Ascending aorta (tissue), 2 donors: Measurements from ENCODE around the gene TNIP2. TPM values are rescaled to one million over a fixed set of nuclear protein-coding genes. Genes with fewer than 3 reads are reported as not detected.

ENCODE experiments used
- DNase-seq, 2 donors: peaks; one replicate each; pipeline ENCODE4 v3.0.0-alpha.2; 2019; ENCODE audit warnings: low spot score in 2 of 2
- H3K27ac ChIP-seq, 2 donors: fragments of 200-600 bp; sonication (generic); one replicate each; pipeline ENCODE4 v1.5.1; 2016 to 2017; ENCODE audit warnings: mild to moderate bottlenecking in 1 of 2
- H3K27me3 ChIP-seq: fragments of 200-600 bp; sonication (generic); one replicate; pipeline ENCODE4 v1.5.1; 2017
- H3K36me3 ChIP-seq, 2 donors: fragments of 200-600 bp; sonication (generic); one replicate each; pipeline ENCODE4 v1.5.1; 2016
- H3K4me1 ChIP-seq, 2 donors: fragments of 200-600 bp; sonication (generic); one replicate each; pipeline ENCODE4 v1.5.1; 2016 to 2017; ENCODE audit warnings: mild to moderate bottlenecking in 1 of 2
- H3K4me3 ChIP-seq, 2 donors: fragments of 200-600 bp; sonication (generic); one replicate each; pipeline ENCODE4 v1.5.1; 2016 to 2017; ENCODE audit warnings: mild to moderate bottlenecking in 1 of 2
- H3K9me3 ChIP-seq, 2 donors: fragments of 200-600 bp; sonication (generic); one replicate each; pipeline ENCODE4 v1.5.1; 2016
- intact Hi-C: fragments of 100-400 bp; cut with DNase I; formaldehyde crosslinking; loops from one replicate; pipeline ENCODE4 v1.15.1; 2023
- total RNA-seq: library from RNA; depleted of rRNA; stranded (reverse); fragments of >200 nt; gene quantifications from one replicate; pipeline ENCODE4 v1.1.0, GENCODE V29; 2016
- TF ChIP-seq, protein P1 (sequence below), 3 experiments: fragments of 200-600 bp in 2 of 3; fragments of 450-650 bp in 1 of 3; sonication (generic) in 2 of 3; IDR thresholded peaks; one replicate each; pipeline ENCODE4 v1.5.1; 2016 to 2019; ENCODE audit warnings: antibody characterized with exemption in 3 of 3, mild to moderate bottlenecking in 1 of 3, moderate library complexity in 1 of 3

Gene TNIP2
- total RNA-seq, 1 donor from 2014 or later, result 65.6 TPM

DNA sequence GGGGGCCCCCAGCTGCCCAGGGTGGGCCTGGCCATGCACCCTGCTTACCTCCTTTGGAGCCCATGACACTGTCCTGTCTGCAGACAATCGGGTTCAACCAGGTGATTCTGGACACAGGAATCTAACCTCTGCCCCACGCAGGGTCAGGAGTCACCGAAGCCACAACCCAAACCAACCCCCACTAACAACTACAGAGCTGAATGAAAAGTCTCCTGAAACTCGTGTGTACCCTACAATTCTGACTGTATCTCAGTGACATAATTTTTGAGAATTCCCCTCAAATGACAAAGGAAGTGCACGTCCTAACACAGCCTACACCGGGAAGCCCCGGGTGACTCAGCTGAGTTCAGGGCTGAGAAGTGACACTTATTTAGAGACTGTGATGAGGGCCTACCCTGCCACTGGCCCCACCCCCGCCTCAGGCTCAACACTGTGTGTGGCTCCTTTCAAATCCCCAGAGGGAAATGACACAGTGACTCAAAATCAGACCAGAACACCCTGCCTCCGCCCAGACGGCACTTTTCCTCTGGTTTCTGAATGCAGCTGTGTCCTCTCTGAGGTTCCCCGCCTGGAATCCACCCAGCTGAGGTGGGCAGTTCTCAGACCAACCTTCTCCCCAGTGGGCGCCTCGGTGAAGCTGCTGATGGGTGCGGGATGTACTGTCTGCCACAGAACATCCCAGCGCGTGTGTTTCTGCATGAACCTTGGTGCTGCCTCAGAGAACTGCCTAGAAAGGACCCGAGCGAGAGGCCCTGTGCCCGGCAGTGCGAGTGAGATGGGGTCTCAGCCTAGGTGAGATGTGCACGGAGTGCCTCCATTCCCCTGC is 9.9 kb downstream of the TNIP2 start:
- TF ChIP-seq, protein P1, sequence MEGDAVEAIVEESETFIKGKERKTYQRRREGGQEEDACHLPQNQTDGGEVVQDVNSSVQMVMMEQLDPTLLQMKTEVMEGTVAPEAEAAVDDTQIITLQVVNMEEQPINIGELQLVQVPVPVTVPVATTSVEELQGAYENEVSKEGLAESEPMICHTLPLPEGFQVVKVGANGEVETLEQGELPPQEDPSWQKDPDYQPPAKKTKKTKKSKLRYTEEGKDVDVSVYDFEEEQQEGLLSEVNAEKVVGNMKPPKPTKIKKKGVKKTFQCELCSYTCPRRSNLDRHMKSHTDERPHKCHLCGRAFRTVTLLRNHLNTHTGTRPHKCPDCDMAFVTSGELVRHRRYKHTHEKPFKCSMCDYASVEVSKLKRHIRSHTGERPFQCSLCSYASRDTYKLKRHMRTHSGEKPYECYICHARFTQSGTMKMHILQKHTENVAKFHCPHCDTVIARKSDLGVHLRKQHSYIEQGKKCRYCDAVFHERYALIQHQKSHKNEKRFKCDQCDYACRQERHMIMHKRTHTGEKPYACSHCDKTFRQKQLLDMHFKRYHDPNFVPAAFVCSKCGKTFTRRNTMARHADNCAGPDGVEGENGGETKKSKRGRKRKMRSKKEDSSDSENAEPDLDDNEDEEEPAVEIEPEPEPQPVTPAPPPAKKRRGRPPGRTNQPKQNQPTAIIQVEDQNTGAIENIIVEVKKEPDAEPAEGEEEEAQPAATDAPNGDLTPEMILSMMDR (IDR thresholded peaks at IDR 0.05), result no peak
- Histone ChIP-seq H3K36me3 (peaks cover 50 to 58% of the 10 kb centered on the region in 2 donors), H3K27me3 (no peaks in the 10 kb centered on the region), H3K9me3 (no peaks in the 10 kb centered on the region), H3K4me1 (no peaks in the 10 kb centered on the region), H3K27ac (peak overlapping the region; percentile 55 to 65), H3K4me3 (no peak overlapping the region)
- intact Hi-C loops, result no loop called here
- DNase-seq, result peak; percentile 58 to 81

DNA sequence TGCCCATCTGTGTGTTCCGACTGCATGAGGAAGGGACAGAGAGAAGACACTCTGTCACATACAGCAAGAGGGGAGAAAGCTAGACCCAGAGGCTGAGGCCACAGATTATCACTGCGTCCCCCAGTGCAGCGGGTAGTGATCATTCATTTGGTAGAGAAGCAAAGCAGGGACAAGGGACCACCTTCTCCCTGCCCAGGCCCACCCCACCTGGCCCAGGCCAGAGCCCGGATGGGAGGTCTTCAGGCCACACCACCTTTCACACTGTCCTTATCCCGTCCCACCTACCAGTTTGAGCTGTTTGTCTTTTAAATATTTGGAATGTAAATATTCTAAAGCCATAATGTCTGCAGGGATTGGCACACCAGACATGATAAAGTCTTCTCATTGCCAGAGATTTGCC is 10.6 kb downstream of the TNIP2 start:
- H3K27me3 ChIP-seq, result no peaks in the 10 kb centered on the region
- intact Hi-C loops, result no loop called here
- TF ChIP-seq, protein P1 (IDR thresholded peaks at IDR 0.05), result no peak
- H3K4me3 ChIP-seq, result no peak overlapping the region
- H3K4me1 ChIP-seq, result no peaks in the 10 kb centered on the region
- no peaks in the 10 kb centered on the region for H3K9me3 ChIP-seq
- no peak for DNase-seq
- H3K36me3 ChIP-seq, result peaks cover 50 to 58% of the 10 kb centered on the region in 2 donors
- peak overlapping the region; percentile 54 to 55 for H3K27ac ChIP-seq

DNA sequence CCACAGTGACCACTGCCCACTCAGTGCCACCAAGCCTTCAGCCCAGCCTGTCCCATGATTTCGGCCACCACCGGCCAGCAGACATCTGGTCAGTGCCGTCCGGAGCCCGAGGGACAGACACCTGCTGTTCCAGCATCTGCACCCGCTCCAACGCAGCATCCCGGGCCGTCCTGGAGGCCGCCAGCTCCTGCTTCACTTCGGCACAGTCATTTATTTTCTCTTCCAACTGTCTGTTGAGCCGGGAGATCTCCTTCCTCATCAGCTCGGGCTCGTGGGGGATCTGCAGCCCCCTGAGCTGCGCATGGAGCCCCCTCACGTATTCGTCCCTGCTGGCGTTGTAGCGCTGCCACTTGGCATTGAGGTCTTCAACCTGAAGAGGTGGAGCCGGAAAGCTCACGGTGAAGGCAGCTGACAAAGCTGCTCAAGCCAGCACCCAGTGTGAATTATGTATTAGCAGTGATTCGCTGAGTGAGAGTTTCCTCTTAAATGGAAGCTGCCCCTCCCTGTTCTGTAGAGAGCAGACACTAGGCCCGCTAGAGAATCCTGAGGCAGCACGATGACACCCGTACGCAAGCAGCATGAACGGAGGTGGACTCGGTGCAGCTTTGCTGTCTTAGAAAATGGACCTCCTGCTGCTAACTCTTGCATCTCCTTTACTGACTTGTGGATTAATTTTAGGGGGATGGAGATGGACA is 11.4 kb downstream of the TNIP2 start:
- no peak for DNase-seq
- Histone ChIP-seq H3K27ac (peak overlapping the region in 1 of 2 donors; percentile 54), H3K36me3 (peaks cover 50 to 58% of the 10 kb centered on the region in 2 donors), H3K4me3 (no peak overlapping the region), H3K9me3 (no peaks in the 10 kb centered on the region), H3K27me3 (no peaks in the 10 kb centered on the region), H3K4me1 (no peaks in the 10 kb centered on the region)
- TF ChIP-seq, protein P1 (IDR thresholded peaks at IDR 0.05), result no peak
- intact Hi-C loops, result no loop called here

DNA sequence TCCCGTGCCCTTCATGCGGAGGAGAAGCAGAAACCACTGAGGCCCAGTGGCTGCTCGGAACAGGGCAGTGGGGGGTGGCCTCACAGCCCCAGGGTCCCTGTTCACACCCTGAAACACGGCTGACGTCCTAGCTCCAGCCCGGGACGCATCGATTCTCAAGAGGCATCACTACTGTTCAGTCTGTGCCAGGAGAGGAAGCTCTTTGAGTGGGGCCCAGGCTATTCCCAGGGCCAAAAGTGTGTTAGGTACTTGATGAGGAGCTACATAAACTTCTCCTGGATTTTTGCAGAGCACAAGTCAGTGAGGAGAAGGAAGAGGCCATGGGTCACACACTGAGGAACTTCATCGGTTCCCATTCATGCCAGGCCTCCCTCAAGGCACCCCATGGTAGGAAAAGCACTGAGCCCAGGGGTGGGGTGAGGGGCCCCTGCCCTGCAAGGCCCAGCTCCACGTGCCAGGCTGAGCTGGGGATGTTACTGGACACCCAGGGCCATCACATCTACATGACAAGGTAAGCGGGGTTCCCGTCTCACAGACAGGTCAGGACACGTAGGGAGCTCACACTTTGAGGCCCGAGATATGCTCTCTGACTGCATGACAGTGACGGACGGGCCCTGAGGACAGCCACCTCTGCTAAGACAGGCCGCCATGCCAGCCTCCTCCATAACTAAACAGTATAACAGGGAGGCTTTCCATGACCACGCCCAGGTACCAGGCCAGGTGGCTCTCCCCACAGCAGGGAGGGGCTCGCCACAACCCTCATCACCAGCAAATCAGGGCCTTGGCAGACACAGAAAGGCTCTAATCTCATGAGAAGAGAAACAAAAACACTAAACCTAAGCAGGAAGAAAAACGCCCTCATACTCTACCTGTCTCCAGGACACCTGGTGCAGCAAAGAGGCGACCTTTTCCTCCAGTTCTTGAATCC is 12.4 kb downstream of the TNIP2 start:
- H3K27ac ChIP-seq, result no peak overlapping the region
- H3K36me3 ChIP-seq, result peaks cover 50 to 58% of the 10 kb centered on the region in 2 donors
- no peaks in the 10 kb centered on the region for H3K9me3 ChIP-seq
- intact Hi-C loops, result no loop called here
- H3K27me3 ChIP-seq, result no peaks in the 10 kb centered on the region
- H3K4me1 ChIP-seq, result no peaks in the 10 kb centered on the region
- no peak overlapping the region for H3K4me3 ChIP-seq
- TF ChIP-seq, protein P1 (IDR thresholded peaks at IDR 0.05), result no peak
- DNase-seq, result no peak

DNA sequence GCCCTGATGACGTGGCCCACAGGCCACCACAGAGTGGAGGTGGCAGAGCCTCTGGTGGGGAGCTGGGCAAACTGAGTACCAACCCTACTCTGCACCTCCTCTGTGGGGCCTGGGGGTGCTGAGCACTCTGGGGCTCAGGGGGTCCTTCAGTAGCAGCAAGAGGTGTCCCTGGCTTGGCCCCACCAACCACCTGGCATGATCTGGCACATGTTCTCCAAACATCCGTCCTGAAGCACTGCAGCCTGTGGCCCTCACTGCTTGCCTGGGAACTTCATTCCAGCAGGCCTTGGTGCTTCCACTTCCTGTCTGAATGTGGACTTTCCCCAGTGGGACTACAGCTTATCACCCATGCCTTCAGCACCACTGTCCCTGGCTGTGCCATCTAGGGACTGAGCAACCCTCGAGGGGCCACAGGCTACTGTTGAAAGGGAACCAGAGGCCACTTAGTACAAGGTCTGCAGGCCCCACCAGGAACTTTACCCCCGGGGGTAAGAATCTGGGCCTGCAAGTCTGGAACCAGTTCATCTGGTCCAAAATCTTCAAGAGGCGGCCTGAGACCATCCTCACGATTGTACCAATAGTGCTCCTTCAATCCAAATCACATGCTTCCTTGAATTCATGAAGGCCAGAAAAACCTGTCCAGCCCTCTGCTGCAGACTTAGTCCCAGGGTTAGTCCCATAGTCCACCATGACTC is 13.2 kb downstream of the TNIP2 start:
- DNase-seq, result no peak
- Histone ChIP-seq H3K4me1 (no peaks in the 10 kb centered on the region), H3K27ac (peak overlapping the region in 1 of 2 donors; percentile 14), H3K36me3 (peaks cover 50 to 58% of the 10 kb centered on the region in 2 donors), H3K4me3 (no peak overlapping the region), H3K27me3 (no peaks in the 10 kb centered on the region), H3K9me3 (no peaks in the 10 kb centered on the region)
- intact Hi-C loops, result no loop called here
- TF ChIP-seq, protein P1 (IDR thresholded peaks at IDR 0.05), result no peak
